ENCODE data around the gene MAP3K14. TPM values are rescaled to one million over a fixed set of nuclear protein-coding genes. Genes with fewer than 3 reads are reported as not detected.

MAP3K14 gene
- total RNA-seq, 1 experiment from 2014 or later = 58.3 TPM

DNA sequence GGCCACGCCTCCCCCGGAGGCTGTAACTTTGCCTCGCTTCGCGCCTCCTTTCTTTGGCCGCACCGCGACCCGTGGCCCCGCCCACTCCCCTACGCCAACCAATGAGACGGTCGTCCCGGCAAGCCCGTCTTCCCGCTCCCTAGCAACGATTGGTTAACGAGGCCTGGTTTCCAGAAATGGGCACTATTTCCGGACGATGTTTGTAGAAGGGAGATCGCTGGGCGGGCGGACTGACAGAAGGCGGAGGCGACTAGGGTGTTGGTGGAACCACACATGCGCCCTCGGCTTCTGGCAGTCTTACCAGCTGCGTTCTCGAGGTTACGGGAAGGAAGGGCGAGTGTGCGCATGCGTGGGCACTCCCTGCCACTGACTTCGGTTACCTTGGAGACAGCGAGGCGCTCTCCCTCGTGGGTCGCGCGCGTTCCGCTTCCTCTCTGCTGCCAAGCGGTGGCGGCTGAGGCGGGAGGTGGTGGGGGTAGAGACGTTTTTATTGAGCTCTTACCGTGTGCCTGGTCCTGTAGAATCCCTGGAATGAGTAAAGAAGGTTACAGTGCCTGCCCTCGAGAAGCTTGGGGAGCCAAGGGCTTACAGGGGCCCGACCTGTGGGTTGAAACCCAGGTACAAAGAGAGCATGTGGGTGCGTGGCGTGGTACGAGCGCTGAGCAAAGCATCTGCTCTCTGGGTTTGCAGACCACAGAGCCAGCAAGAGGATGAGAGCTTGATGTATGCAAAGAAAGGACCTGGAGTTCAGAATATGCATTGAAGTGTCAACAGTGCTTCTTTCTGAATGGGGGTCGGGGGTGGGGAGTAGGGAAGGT is 500 bp upstream of the MAP3K14 start:
- Histone ChIP-seq H2AFZ (peak overlapping the region; percentile 75), H3K4me1 (replicated peaks; ENCODE audit: insufficient read depth) (peaks cover 81% of the 10 kb centered on the region), H3K79me2 (ENCODE audit: low read depth) (peaks cover 47% of the 10 kb centered on the region), H3K4me2 (peak overlapping the region; percentile 98), H3K9me3 (ENCODE audit: insufficient read depth, low read depth) (no peaks in the 10 kb centered on the region), H3K4me3 (peak overlapping the region; percentile 68), H4K20me1 (ENCODE audit: insufficient read depth) (peaks cover 24% of the 10 kb centered on the region; the same call in 1 of the 2 replicates), H3K36me3 (ENCODE audit: low read depth) (no peaks in the 10 kb centered on the region; the same call in 1 of the 2 replicates), H3F3A (ENCODE audit: insufficient read depth, low read depth) (peaks cover 84% of the 10 kb centered on the region), H3K27ac (peak overlapping the region; percentile 95), H3K27me3 (ENCODE audit: insufficient read depth, low read depth) (no peaks in the 10 kb centered on the region), H3K9me2 (ENCODE audit: insufficient read depth) (no peaks in the 10 kb centered on the region)
- TF ChIP-seq, protein P1, sequence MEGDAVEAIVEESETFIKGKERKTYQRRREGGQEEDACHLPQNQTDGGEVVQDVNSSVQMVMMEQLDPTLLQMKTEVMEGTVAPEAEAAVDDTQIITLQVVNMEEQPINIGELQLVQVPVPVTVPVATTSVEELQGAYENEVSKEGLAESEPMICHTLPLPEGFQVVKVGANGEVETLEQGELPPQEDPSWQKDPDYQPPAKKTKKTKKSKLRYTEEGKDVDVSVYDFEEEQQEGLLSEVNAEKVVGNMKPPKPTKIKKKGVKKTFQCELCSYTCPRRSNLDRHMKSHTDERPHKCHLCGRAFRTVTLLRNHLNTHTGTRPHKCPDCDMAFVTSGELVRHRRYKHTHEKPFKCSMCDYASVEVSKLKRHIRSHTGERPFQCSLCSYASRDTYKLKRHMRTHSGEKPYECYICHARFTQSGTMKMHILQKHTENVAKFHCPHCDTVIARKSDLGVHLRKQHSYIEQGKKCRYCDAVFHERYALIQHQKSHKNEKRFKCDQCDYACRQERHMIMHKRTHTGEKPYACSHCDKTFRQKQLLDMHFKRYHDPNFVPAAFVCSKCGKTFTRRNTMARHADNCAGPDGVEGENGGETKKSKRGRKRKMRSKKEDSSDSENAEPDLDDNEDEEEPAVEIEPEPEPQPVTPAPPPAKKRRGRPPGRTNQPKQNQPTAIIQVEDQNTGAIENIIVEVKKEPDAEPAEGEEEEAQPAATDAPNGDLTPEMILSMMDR (conservative IDR thresholded peaks at IDR 0.05) = no peak
- no peak for TF ChIP-seq EZH2 (IDR thresholded peaks at IDR 0.05; ENCODE audit: low read depth)
- intact Hi-C loops (cut with micrococcal nuclease; ENCODE audit: unreplicated experiment) = loop anchor here (1.0 to 10.0 kb wide), 4 partner anchors 23 to 183 kb away; partner anchors contain the start of genes ACBD4 and PLCD3
- POLR2A ChIA-PET (ENCODE audit: unreplicated experiment) = interaction anchor here (0.5 to 1.4 kb wide), 16 partner anchors 10 to 270 kb away, joined by 3 to 12 read pairs (median 4); no protein-coding TSS in a partner anchor
- CTCF ChIA-PET = interaction anchor here (0.6 to 0.8 kb wide), 8 partner anchors 22 to 182 kb away, joined by 3 to 15 read pairs (median 4); partner anchors contain the start of gene ACBD4
- BruUV-seq (replicated peaks) = no TSS peak
- peak; percentile 99 to 100 for DNase-seq

DNA sequence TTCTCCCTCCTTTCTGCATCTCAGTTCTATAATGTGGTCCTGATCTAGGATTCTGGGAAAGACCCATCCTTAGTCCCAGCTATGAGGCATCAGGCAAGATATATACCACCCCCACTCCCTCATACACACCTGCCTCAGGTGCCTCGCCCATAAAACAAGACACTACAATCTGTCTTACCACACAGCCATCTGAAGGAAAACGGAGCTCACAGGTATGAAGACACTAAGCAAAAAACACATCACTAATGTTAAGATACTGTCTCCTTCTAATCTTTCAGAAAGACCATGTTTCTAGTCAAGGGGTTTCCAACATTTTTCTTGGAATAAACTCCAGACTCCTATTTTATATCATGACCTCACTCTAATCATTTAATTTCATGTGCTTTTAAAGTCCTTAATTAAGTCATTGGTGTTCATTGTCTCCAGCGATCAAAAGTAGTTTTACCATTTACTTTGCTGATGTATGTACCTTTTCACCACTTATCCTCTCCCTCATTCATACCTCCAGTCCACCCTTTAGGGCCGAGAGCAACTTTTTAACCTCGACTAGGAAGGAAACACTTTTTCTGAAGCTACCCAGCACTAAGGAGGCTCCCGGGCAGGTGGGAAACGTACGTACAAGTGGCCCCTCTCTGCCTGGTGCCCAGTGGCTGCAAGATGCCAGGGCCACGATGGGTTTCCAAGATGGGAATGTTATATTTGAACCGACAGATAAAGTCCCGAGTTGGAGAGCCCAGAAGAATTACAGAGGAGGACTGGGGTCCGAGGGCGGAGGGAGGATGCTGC is 979 bp downstream of the MAP3K14 start:
- Histone ChIP-seq H2AFZ (no peak overlapping the region), H3K4me2 (peak overlapping the region; percentile 81), H3K79me2 (ENCODE audit: low read depth) (peaks cover 59% of the 10 kb centered on the region), H3K9me2 (ENCODE audit: insufficient read depth) (no peaks in the 10 kb centered on the region), H3K27ac (peak overlapping the region; percentile 80), H3K9me3 (ENCODE audit: insufficient read depth, low read depth) (no peaks in the 10 kb centered on the region), H3K4me3 (peak overlapping the region; percentile 68), H3K36me3 (ENCODE audit: low read depth) (peaks cover 7% of the 10 kb centered on the region), H4K20me1 (ENCODE audit: insufficient read depth) (peaks cover 35% of the 10 kb centered on the region), H3K27me3 (ENCODE audit: insufficient read depth, low read depth) (no peaks in the 10 kb centered on the region), H3K4me1 (replicated peaks; ENCODE audit: insufficient read depth) (peaks cover 81% of the 10 kb centered on the region), H3F3A (ENCODE audit: insufficient read depth, low read depth) (peaks cover 84% of the 10 kb centered on the region)
- POLR2A ChIA-PET (ENCODE audit: unreplicated experiment) = interaction anchor here (0.6 to 1.4 kb wide), 3 partner anchors 54 to 110 kb away, joined by 3 to 10 read pairs (median 6); no protein-coding TSS in a partner anchor
- no peak for TF ChIP-seq EZH2 (IDR thresholded peaks at IDR 0.05; ENCODE audit: low read depth)
- TF ChIP-seq, protein P1 (conservative IDR thresholded peaks at IDR 0.05) = no peak
- CTCF ChIA-PET = interaction anchor here (0.6 to 0.9 kb wide), 2 partner anchors 38 to 633 kb away, joined by 3 to 4 read pairs; no protein-coding TSS in a partner anchor
- intact Hi-C loops (cut with micrococcal nuclease; ENCODE audit: unreplicated experiment) = loop anchor here (5.0 to 10.0 kb wide), 2 partner anchors 39 to 181 kb away; partner anchors contain the start of genes ACBD4 and PLCD3
- no peak for DNase-seq
- BruUV-seq (replicated peaks) = TSS peak; percentile 34
